T-helper 1 cell treated with Interleukin-12 subunit alpha and Interleukin-12 subunit beta and Interleukin-4 antibody, amounts not matched to agents 30 ng/mL and 1 ng/mL, for 36 hours (primary cell): ENCODE measurements around the gene PRR16. TPM values are rescaled to one million over a fixed set of nuclear protein-coding genes. Genes with fewer than 3 reads are reported as not detected.

ENCODE experiments used
- intact Hi-C: fragments of 100-400 bp; cut with micrococcal nuclease; formaldehyde crosslinking; loops from one replicate; pipeline ENCODE4 v1.15.1; 2024
- total RNA-seq: library from RNA; stranded (reverse); gene quantifications from 2 replicates; pipeline ENCODE4 v1.2.3, GENCODE V29; 2022

PRR16 gene
- total RNA-seq, 1 donor from 2014 or later: not detected

DNA sequence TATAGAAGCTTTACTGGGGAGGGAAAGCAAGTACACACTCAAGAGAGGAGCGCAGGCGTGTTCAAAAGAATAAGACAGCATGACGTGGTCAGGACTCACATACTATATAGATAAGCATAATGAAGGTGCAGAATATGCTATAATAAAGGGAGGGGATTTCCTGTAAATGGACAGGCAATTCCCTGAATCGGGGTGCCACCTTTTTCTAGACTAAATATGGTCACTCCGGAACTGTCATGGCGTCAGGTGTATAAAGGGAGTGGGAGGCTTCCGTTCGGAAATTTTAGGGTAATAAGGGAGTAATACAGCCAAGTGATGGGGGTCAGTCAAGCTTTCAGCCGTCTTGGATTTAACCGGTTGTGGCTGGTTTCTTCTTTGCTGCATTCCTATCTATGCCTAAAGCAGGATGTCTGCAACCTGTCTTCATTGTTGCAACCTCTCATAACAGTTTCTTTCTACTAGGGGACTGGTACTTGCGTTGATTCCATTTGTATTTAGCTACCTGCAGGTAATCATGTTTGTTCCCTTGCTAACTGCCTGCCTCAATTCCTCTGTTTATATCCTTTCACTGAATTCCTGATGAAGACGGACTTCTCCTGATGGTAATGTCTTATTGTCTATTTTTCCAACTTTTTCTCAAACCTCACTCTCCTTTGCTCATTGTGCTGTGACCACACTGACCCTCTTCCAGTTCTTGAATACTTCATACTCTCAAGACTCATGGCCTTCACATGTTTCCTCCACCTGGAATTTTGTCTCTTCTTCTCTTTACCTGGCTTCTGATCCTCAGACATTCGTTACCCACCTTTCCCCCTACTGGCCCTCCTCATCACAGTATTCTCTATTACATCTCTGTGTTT lies 48.9 kb downstream of the PRR16 start:
- intact Hi-C loops: no loop called here

DNA sequence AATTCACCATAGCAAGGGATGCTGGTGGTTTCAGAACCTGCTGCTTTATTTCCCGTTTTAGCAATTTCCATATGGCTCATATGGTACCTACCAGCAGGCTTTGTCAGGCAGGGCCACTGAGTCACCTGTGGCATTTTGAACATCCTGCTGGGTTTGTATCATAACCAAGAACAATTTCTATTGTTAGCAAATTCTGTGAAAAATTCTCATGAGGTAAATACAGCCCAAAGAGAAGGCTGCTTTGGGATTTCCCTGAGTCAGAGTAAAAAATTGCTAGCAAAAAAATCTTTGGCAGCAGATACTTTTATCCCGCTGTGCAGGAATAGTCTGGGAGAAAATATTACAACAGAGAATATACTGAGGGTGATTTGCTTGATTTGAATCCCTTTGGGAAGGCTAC lies 52.7 kb downstream of the PRR16 start:
- intact Hi-C loops: no loop called here

DNA sequence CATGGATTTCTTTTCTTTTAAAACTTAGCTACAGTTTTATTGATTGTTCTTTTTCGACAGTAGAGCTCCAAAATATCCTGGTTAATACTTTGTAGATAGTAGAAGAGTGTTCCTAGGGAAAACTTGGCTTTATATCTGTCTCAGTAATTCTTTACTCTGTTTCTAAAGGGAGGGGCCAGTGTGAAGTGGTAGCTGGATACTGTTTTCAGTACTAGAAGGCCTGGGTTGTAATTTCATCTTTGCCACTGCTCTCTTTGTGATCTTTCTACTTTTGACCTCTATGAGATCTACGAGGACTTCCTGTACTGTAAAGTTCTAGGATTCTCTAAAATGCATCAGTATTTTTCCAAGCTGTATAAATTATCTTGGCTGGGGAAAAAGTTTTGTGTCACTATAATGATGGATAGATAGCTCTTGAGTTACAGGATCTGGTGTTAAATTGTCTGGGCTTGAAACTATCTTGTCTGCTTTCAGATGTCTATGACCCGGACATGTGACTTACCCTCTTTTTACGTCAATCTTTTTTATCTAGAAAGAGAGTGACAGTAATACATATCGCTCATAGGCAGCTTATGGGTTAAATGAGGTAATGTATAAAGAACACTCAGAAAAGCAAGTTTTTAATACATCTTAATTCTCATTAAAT lies 53.6 kb downstream of the PRR16 start:
- intact Hi-C loops: no loop called here

DNA sequence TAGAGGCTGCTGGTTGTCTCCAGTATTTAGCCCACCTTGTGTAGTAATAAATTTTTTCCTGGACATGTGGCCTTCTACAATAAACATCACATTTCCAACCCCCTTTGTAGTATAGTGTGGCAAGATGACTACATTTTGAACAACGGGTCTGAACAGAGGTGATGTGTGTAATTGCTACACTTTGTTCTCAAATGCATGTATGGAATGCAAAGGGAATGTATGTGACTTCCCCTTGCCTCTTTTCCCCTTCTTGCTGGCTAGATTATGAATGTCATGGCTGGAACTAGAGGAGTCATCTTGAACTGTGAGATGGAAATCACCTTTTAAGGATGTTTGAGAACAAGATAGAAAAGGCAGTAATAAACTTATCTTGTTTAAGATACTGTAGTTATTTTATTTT lies 54.5 kb downstream of the PRR16 start:
- intact Hi-C loops: no loop called here

DNA sequence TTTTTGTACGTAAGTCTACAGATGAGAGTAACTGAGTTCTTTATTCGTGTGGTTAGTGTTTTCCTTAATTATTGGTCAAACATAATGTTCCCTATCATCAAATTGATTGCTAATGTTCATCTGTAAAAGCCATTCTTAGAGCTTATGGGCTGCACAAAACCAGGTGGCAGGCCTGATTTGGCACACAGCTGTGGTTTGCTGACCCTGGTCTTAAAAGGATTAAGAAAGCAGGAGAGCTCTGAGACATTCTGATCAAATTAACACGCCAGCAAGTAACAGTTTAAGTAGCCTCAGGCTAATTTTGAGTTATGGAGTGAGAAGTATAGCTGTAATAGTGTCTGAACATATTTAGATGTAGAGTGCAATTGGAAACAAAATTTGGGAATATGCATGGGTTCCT lies 63.2 kb downstream of the PRR16 start:
- intact Hi-C loops: no loop called here

DNA sequence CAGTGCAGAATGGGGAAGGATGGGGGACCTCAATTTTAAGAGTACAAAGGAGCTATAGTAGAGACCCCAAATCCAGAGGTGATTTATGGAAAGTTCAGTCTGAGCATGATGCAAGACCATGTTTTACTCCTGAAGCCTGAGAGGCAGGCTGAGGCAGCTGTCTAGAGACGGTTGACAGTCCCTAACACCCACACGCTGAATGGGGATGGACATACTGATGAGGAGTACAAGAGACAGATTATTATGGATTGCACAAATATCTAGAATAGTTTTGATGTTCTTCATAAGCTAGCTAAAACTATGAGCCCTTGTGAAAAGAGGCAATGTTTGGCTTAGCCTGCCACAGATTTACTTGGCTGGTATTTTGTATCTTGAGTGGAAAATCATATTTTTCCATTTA lies 64.5 kb downstream of the PRR16 start:
- intact Hi-C loops: no loop called here

DNA sequence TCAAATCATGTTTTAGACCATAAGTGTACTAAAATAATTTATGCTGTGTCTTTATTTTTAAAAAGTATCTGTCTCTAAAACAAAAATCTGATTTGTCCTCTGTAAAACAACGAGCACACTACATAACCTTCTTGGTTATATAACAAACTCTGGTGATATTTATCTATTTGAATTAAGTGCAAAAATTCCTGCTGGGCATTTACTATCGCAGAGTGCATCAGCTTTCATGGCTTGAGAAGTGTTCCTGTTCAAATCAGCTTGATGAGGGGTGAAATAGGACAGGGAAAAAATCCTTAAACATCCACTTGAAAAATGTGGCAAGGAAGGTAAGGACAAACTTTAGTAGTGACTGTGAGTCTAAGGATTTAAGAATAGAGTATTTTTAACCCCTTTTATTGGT lies 65.3 kb downstream of the PRR16 start:
- intact Hi-C loops: no loop called here

DNA sequence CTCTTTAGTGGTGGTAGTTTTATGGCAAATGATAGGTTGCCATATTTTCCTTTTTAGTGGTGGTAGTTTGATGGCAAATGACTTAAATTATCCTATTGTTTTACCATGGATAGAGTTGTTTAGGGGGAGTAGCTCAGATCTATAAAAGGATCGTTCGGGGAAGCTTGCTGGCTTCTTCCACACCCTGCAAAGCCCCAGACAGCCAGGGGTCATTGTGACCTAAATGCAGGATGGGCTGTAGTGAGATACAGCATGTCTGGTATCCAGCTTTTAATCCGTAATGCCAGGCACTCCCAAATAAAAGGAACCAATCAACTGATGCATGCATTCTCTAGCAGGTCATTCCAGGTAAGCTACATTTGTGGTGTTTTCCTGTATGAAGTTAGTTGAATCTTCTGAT lies 67.1 kb downstream of the PRR16 start:
- intact Hi-C loops: no loop called here

DNA sequence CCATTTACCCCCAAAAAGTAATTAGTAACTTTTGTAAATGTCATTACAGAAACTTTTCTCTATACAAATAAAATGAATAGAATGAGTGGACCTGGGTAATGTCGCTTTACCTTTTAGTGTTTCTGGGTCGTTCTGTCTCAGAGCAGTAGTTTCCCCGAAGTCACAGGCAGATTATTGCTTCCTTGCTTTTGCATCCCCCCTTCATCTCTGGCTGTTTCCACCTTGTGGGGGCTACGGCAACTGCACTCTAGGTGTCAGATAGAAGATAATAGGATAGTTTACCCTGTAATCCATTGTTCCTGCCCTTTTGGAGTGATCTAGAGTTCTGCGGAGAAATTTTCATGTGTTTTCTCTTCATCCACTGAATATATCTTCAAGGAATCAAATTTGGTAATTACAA lies 68.7 kb downstream of the PRR16 start:
- intact Hi-C loops: no loop called here

DNA sequence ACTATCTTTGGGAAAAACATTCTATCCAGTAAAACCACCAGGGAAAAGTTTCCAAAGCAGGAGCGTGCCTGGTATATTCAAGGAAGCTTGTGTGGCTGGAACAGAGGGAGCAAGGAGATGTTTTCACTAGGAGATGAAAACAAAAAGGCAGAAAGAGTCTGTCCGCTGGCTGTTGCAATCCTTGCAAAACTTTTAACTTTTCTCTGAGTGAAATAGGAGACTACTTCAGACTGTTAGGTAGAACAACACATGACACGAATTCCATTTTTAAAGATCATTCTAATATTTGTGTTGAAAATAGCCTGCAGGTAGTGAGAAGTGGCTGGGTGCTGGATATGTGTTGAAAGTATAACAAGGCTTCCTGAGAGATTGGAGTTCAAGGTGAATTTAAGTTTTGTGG lies 69.5 kb downstream of the PRR16 start:
- intact Hi-C loops: no loop called here

DNA sequence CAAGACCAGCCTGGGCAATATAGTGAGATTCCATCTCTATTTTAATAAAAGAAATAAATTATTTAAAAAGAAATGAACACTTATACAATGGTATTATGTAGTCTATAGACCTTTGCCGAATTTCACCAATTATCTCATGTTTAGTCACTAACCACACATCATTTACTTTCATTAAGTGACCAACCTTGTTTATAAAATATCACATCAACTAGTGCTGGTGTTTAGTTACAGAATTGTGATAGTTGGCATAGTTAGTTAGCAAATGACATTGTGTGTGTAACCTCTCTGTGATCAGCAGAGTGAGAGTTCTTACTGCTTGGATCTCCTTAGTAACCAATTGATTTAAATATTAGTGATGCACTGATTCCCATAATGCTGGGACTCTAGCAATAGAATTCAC lies 71.8 kb downstream of the PRR16 start:
- intact Hi-C loops: no loop called here

DNA sequence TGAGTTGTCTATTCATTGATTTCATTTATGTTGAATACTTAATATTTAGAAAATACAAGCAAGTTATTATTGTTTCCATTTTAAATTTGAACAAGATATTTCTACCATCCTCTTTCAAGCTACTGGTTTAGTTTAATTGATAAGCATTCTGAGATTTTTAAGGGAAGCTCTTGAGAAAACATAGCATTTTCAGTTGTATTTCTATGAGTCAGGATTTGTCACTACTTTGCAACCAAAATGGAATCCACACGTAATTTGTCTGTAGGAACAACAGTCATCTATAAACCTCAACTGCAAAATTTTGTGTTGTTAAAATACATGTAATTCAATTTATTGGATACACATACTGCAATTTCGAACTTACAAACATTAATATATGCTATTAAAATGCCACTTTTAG lies 74.0 kb downstream of the PRR16 start:
- intact Hi-C loops: no loop called here

DNA sequence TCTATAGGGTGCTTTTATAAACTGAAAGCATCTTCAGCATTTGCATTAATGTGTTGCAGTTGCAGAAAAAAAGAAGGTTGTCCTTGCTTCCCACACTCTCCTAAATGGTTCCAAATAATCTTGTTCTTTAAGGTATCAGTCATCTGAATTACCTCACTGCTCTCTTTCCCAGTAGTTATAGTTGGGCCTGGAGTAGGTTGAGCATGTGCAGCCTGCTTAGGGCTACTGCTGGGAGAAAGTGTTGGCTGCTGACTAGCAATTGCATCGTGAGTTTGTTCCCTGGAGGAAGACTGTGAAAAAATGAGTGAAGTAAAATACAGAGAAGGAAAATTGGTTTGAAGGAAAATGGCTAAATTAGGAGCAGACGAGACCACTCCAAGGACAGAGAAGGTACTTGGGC lies 74.5 kb downstream of the PRR16 start:
- intact Hi-C loops: no loop called here

DNA sequence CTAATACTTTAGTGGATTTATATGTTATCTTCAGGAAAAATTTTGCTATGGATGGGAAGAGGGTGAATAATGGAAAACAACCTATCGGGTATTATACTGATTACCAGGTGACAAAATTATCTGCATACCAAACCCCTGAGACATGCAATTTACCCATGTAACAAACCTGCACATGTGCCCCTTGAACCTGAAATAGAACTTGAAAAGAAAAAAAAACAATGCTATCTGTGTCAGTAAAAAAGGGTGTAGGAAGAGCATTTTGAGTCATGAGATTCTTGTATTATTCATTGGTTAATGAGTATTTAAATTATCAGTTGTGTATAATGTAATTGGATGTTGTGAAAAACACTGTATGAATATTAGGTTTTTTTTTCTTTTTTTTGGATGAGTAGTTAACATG lies 75.4 kb downstream of the PRR16 start:
- intact Hi-C loops: no loop called here

DNA sequence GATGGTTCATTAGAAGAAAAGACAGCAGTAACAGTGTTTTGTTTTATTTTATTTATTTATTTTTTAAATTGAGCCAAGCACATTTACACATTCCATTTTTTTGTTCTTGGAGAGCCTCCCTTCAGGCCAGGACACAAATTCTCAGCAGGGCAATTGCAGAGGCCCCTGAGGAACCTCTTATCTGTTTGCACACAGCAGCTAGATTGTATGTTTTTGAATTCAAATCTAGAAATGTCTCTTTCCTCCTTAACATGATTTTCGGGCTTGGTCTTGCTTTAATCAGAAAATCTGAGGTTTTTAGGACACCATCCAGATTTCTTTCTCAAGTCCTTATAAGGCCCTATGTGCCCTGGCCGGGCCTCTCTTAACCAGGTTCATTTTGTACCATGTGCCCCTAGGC lies 76.0 kb downstream of the PRR16 start:
- intact Hi-C loops: no loop called here

DNA sequence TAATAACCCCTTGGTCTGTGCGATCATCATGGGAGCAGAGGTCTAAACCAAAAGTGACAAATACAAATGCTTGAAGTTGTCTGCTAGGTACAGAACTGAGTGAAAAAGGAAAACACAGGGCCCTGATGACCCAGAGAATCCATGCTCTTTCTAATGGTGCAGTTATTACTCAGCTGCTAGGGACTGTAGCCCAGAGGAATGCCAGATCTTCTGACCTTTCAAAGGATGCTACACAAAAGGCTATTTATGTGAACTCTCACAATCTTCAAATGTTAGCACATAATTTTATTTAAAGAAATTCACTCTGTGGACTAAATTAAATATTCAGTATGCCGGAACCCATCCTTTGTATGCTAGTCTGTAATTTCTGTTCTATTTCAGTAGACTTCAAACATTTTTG lies 79.9 kb downstream of the PRR16 start:
- intact Hi-C loops: no loop called here

DNA sequence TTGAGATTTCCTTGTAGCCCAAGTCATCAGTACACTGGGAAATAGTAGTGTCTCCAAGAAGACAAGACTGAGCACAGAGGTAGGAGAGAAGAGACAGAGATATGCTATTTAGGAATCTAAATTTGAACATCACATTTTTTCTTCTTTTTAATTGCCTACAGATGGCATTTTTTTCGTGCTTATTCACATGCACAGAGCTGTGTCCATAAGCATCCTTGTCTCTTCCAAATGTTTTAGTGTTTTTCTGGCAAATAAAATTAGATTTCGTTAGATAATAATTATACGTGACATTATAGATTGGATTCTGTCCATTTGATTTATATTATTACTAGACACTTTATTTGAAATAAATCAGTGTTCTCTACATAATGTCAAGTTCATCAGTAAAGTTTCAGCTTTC lies 80.9 kb downstream of the PRR16 start:
- intact Hi-C loops: no loop called here

DNA sequence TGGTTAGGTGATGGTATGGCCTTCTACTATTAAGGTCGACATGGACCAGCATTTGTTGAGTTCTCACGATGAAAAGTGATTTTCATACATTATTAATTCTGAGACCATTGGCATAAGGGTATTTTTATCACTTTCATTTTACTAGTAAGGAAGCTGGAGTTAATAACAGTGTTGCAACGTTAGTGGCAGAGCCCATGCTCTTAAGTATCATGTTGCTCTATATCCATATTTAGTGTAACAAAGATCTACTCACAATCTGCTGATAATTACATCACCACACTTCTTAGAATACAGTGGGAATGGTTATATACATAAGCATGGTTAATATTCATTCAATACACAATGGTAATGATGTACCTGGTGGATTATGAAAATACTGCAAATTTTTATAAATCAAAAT lies 81.9 kb downstream of the PRR16 start:
- intact Hi-C loops: no loop called here

DNA sequence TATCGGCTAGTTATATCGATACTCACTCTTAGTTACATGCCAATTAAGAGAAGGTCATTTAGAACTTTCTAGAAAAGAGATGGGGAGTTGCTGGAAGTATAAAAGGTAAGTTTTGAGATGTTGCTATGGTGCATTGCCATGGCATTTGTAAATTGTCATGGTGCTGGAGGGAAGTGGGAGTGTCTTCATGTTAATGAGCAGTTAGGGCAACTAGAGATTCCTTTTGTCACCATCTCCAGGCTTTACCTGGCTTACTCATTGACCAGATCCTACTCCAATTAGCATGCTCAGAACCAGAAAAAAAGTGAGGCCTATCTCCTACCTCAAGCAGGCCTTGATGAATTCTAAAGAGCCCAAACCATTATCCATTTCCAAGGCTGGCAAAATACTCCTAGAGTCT lies 82.8 kb downstream of the PRR16 start:
- intact Hi-C loops: no loop called here

DNA sequence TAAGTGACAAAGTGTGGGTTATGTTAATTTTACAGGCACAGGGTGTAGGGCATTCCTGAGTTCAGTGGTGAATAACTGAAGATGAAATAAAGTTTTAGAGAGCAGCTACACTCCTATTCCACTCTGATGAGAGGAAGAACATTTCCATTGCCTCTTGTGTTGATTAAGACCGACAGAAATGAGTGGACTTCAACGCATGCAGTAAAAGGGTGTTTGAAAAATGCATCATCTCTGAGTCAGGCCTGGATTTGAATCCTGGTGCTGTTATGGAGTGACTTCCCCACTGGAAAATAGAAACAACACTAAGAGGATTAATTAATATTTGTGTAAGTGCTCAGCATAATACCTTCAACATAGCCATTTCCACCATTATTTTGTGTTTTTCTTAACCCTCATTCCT lies 86.3 kb downstream of the PRR16 start:
- intact Hi-C loops: no loop called here

DNA sequence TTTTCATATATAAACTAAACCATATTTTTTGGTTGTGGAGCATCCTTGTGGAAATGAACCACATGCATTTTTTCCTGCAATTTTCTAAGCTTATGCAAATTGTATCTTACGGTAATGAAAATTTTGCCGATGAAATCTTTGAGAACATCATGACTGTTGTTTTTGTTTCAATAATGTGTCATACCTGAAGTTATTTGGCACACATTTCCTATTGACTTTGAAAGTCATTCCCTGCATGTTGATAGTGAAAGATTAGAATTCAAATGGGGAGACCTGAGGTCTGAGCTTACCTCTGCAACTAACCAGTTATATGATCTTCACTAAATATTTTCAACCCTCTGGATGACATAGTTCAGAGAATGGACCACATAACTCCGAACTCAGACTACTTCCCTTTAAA lies 88.5 kb downstream of the PRR16 start:
- intact Hi-C loops: no loop called here

DNA sequence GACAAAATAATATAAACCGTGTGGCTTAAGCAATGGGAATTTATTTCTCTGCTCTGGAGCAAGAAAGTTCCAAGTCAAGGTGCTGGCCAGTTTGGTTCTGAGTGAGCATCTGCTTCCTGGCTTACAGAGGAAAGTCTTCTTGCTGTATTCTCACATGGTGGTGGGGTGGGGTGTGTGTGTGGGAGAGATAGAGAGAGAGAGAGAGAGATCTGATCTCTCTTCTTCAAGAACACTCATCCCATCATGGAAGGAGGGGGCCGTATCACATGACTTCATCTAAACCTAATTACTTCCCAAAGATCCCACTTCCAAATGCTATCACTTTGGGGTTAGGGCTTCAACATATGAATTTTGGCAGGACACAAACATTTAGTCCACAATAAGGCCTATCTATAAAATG lies 91.2 kb downstream of the PRR16 start:
- intact Hi-C loops: no loop called here

DNA sequence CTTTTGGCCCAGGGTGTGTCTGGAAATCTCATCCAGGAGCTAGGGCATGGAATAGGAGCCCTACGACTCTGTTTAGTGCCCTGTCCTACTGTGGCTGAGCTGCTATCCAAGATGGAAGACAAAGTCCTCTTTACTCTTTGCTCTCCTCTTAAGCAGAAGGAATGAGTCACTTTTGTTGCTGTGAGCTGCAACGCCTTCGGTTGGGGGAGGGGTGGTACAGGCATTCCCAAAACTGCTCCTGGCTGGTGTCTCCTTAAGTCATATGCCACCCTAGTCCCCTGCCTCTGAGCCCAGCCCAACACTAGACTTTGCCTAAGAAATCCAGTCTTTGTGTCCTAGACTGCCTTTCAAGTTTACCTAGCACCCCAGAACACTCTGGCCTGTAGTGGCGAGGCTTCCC lies 99.9 kb downstream of the PRR16 start:
- intact Hi-C loops: no loop called here
